Measurements from ENCODE around the gene PI16.

The PI16 gene

DNA sequence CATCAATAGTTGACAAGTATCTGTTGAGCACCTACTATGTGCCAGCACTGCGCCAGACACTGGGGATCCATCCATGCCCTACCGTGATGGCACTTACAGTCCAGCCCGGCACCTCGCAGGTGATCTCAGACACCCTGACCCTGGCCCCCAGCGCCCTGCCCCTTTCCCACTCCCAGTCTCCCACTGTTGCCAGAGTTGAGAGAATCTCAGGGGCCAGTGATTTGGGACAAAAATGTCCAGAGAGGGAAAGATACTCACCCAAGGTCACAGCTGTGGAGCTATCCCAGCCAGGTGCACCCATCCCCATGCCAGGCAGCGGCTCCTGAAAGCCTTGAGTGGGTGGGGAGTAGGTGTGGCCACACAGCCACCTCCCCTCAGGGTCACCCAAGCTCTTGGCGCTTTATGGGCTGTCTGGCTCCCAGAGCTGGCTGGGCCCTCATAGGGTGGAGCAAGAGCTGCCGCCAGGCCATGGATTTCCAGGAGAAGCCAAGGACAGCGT, 3.3 kb downstream of the PI16 start:
- no peak for TF ChIP-seq GATA1 (IDR thresholded peaks at IDR 0.05; ENCODE audit: low read depth, low read length)
- TF ChIP-seq POLR2A (IDR thresholded peaks at IDR 0.05; ENCODE audit: low read length), result no peak

DNA sequence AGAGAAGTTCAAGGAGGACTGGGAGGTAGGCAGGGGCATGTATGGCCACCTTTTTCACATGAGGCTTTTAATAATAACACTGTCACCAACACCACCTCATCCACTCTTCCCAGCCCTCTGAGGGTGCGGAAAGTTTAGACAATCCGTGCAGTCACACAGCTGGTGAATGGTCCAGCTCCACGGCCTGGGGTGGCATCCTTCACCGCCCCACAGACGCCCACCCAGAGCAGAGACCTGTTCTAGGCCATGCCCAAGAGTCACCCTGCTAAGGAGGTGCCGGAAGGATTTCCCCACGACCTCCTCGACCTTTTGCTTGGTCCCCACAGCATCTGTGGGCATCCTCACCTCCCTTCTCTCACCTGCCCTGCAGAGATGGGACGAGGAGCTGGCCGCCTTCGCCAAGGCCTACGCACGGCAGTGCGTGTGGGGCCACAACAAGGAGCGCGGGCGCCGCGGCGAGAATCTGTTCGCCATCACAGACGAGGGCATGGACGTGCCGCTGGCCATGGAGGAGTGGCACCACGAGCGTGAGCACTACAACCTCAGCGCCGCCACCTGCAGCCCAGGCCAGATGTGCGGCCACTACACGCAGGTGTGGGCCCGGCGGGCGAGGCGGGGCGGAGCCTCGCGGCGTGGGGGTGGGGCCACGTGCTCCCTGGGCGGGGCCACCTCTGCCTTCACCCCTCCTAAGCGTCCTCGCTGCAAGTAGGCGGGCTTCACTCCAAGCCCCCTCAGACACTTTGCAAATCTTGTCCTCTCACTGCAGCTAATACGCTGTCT, 4.4 kb downstream of the PI16 start:
- DNase-seq, result no peak
- TF ChIP-seq POLR2A (IDR thresholded peaks at IDR 0.05; ENCODE audit: low read length) (no peak), GATA1 (IDR thresholded peaks at IDR 0.05; ENCODE audit: low read depth, low read length) (no peak)

More for the DNA sequence above, 3.3 kb downstream of the PI16 start:
- DNase-seq, result no peak

DNA sequence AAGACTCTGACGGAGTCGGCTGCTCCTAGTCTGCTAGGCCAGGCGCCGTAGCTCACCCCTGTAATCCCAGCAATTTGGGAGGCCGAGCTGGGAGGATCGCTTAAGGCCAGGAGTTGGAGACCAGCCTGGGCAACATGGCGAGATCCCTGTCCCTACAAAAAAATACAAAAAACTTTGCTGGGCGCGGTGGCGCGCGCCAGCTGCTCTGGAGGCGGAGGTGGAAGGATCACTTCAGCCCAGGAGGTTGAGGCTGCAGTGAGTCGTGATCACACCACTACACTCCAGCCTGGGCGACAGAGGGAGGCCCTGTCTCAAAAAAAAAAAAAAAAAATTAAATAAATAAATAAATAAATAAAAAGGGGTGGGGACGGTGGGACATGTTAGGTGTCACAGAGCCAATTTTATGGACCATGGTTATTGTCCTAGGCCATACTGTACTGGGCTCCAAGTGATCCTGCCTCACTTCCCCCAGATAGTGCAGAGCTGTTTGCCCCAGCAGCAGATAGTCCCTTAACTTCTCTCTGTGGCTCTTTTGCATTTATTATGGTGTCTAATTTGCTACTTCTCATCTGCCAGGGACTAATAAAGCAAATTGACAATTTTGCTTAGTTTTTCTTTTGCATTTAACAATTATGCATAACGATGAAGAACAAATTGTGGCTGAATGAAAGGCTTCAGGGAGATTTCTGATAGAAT, 5.2 kb downstream of the PI16 start:
- DNase-seq, result peak; percentile 41 to 53
- TF ChIP-seq POLR2A (IDR thresholded peaks at IDR 0.05; ENCODE audit: low read length) (no peak), GATA1 (IDR thresholded peaks at IDR 0.05; ENCODE audit: low read depth, low read length) (no peak)

DNA sequence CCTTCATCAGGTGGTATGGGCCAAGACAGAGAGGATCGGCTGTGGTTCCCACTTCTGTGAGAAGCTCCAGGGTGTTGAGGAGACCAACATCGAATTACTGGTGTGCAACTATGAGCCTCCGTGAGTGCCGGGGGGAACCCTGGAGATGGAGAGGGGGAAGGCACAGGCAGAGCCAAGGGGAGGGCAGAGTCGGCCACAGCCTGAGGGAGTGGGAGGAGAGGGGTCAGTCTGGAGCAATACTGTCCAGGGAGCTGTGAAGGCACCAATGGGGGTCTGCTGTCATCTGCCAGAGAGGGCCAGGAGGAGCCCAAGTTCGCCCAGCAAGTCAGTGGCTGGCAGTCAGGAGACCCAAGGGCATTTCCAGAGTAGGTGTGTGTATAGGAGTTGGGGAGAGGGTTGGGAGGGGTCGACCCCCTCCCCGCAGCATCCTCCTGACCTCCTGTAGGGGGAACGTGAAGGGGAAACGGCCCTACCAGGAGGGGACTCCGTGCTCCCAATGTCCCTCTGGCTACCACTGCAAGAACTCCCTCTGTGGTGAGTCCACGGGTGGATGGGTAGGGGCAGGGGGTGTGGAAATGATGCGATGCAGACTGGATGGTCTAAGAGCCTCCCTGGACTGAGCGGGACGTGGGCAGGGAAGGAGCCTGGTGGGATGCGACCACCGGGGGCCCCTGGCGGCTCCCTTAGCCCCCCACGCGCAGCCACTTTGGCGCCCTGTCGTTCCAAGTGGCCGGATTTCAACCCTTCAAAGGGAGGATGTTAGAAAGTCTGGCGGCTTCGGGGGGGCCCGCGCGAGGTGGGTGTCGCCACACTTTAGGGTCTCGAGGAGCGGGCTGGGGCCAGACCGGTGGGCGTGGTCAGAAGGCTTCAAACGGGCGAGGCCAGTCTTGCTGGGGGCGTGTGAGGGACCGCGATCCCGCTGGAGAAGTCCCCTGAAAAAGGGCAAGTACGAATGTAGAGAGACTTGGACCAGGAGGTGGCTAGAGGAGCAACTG, 7.2 kb downstream of the PI16 start:
- DNase-seq, result peak in 1 of 2 experiments; percentile 23
- TF ChIP-seq POLR2A (IDR thresholded peaks at IDR 0.05; ENCODE audit: low read length) (no peak), GATA1 (IDR thresholded peaks at IDR 0.05; ENCODE audit: low read depth, low read length) (no peak)

DNA sequence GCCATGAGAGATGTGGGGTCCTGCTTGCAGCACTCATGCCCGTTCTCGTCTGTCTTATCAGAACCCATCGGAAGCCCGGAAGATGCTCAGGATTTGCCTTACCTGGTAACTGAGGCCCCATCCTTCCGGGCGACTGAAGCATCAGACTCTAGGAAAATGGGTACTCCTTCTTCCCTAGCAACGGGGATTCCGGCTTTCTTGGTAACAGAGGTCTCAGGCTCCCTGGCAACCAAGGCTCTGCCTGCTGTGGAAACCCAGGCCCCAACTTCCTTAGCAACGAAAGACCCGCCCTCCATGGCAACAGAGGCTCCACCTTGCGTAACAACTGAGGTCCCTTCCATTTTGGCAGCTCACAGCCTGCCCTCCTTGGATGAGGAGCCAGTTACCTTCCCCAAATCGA, 8.3 kb downstream of the PI16 start:
- peak; percentile 56 to 74 for DNase-seq
- TF ChIP-seq POLR2A (IDR thresholded peaks at IDR 0.05; ENCODE audit: low read length) (no peak), GATA1 (IDR thresholded peaks at IDR 0.05; ENCODE audit: low read depth, low read length) (no peak)

DNA sequence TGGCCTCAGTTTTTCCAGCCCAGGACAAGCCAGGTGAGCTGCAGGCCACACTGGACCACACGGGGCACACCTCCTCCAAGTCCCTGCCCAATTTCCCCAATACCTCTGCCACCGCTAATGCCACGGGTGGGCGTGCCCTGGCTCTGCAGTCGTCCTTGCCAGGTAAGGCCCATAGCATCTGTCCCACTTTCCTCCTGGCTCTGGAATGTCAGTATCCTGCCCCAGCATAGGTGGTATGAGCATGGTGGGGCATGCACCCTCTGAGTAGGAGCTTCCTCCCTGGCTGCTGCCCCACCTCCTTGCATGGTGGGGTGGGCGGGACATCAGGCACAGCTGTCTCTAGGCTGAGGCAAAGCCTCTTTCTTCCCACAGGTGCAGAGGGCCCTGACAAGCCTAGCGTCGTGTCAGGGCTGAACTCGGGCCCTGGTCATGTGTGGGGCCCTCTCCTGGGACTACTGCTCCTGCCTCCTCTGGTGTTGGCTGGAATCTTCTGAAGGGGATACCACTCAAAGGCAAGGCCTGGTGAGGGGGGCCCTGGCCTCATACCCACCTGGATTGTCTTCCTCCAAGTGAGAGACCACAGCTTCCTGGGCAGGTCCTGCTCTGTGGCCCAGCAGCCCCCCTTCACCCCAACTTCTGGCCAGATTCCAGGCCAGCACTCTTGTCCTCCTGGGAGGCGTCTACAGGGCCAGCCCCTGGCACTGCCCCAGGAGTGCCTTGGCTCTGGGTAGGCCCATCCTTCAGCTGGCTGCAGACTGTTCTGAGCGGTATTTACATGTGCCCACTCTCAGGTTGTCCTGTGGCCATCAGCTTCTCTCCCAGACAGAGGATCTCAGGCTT, 9.1 kb downstream of the PI16 start:
- DNase-seq, result peak; percentile 23 to 29
- TF ChIP-seq POLR2A (IDR thresholded peaks at IDR 0.05; ENCODE audit: low read length) (no peak), GATA1 (IDR thresholded peaks at IDR 0.05; ENCODE audit: low read depth, low read length) (no peak)

DNA sequence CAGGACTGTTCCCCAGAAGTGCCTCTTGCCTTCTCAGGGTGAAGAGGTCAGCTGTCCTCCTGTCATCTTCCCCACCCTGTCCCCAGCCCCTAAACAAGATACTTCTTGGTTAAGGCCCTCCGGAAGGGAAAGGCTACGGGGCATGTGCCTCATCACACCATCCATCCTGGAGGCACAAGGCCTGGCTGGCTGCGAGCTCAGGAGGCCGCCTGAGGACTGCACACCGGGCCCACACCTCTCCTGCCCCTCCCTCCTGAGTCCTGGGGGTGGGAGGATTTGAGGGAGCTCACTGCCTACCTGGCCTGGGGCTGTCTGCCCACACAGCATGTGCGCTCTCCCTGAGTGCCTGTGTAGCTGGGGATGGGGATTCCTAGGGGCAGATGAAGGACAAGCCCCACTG, 9.8 kb downstream of the PI16 start:
- DNase-seq, result no peak

DNA sequence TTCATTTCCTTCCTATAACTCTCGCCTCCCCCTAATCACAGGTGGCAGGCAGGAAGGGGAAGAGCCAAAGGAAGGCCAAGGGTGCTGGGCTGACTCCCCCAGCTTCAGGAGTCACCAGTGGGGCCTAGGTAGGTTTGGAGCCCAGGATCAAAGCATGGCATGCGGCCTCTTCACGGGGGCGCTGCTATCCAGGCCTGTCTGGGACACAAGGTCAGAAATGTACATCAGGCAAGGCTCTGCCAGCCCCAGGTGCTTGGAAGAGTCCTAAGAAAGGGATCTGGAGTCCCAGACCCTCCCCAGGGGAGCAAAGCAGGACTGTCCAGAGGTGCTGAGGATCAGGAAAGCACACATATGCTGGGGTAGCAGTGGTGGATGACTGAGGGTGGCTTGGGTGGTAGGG, 10.4 kb downstream of the PI16 start:
- DNase-seq, result no peak
- TF ChIP-seq GATA1 (IDR thresholded peaks at IDR 0.05; ENCODE audit: low read depth, low read length), result no peak
- no peak for TF ChIP-seq POLR2A (IDR thresholded peaks at IDR 0.05; ENCODE audit: low read length)

More for the DNA sequence above, 9.8 kb downstream of the PI16 start:
- TF ChIP-seq GATA1 (IDR thresholded peaks at IDR 0.05; ENCODE audit: low read depth, low read length) (no peak), POLR2A (IDR thresholded peaks at IDR 0.05; ENCODE audit: low read length) (no peak)

DNA sequence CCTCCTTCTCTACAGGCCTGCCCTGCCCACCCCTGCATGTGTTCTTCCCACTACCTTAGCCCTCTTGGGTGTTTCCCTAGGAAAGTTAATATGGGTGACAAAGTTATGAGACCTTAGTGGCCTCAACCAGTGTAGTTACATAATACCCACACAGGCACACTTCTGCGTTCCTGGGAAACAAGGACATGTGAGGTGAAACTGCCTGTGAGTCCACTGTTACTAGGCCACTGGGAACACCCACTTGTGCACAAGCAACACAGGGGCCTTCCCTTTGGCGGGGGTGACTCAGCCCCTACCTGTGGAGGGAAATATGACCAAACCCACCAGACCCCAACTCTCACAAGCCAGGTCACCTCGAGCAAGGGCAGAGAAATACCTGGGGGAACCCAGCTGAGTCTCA, 12.8 kb downstream of the PI16 start:
- TF ChIP-seq POLR2A (IDR thresholded peaks at IDR 0.05; ENCODE audit: low read length), result no peak
- no peak for TF ChIP-seq GATA1 (IDR thresholded peaks at IDR 0.05; ENCODE audit: low read depth, low read length)
- no peak for DNase-seq

DNA sequence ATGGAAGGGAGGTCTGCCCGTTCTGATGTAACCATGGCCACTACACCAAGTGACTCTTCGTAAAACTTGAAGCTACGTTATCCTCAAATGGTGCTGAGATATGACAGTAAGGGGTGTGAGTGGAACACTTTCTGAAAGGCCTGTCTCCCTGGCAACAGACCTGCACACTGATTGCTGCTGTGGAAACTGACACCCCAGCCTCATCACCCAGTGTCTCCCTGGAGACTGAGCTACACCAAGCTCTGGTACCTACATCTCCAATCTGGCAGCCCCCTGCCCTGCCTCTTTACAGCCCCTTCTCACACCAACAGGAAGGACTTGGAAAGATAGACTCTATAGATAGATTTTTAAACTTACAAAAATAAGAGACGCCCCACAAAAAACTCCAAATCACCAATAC, 13.2 kb downstream of the PI16 start:
- no peak for DNase-seq
- no peak for TF ChIP-seq GATA1 (IDR thresholded peaks at IDR 0.05; ENCODE audit: low read depth, low read length)
- TF ChIP-seq POLR2A (IDR thresholded peaks at IDR 0.05; ENCODE audit: low read length), result no peak

DNA sequence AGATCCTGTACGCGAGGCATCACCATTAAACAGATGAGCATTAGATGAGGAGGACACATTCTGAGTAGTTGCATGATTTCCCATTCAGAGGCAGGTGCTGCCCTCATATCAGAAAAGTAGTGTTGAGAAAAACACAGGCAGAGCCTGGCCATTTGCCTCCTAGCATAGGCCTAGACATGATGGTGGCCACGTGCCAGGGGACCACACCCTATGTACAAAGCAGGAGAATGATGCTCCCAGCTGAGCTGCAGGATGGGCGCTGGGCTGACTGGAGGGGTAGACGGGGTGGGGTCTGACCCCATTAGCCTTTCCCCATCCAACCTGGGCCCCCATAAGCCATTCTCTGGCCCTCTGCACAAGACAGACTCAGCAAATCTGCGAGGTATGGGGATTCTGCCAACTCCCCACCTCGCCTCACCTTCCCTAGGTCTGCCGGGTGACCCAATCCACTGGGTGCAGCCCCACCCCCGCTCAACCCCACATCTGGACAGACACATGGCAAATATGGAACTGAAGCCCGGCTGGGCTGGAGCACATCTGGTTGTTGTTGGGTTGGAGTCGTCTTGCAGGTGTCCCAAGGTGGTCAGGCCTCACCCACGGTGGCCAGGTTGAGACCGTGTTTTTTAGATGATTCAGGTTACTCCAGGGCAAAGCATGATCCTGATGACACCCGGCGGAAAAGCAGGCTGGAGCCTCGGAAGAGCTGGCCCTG, 13.9 kb downstream of the PI16 start:
- no peak for TF ChIP-seq GATA1 (IDR thresholded peaks at IDR 0.05; ENCODE audit: low read depth, low read length)
- TF ChIP-seq POLR2A (IDR thresholded peaks at IDR 0.05; ENCODE audit: low read length), result no peak
- peak; percentile 62 to 77 for DNase-seq

DNA sequence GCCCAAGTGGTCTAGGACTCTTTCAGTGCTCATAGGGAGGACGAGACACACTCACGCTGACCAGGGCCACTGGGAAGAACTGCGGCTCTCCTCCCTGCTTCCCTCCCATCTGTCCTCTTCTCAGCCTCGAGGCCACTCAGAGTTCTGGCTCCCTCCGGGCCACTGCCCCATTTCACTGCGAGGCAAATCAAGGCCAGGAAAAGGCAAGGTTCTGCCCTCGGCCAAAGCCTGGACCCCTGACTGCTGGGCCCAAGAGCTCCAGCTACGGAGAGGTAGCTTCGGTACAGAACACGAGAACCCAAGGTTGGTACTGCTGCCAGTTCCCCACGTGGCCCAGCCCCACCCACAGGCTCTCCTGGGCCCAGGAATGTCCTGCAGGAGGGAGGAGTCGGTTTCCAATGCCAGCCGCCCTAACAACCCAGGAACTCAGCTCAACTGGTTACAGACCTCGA, 14.7 kb downstream of the PI16 start:
- TF ChIP-seq GATA1 (IDR thresholded peaks at IDR 0.05; ENCODE audit: low read depth, low read length) (no peak), POLR2A (IDR thresholded peaks at IDR 0.05; ENCODE audit: low read length) (no peak)
- no peak for DNase-seq
